ENCODE measurements around the gene TBC1D1. TPM values are rescaled to one million over a fixed set of nuclear protein-coding genes. Genes with fewer than 3 reads are reported as not detected.

Gene TBC1D1
- total and polyA plus RNA-seq, 2 donors (not counting 3 experiments of a cell fraction or from before 2014, with no cell fraction given): 63.5 to 116 TPM

DNA sequence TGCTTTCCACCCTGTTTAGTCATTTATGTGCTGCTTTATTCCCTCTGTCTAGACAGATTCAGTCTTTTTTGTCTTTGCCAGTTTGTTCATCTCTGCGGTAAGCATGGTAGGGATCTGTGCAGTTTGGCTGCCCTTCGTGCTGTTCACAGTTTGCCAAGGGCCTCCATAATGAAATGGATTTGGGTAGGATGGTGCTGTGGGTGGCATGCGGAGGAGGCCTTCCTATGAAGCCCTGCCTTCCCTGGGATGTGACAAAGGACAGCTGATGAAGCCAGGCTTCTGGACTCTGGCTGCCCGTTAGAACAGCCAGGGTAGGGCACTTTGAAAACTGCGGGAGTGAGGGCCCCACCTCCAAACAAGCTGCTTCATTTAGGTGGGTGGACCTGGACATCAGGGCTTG is 116.8 kb downstream of the TBC1D1 start:
- Histone ChIP-seq H3K9me3 (replicated peaks; ENCODE audit: control insufficient read depth, insufficient read depth, low read length) (no peaks in the 10 kb centered on the region), H3K4me2 (ENCODE audit: insufficient read depth, low read length) (no peak overlapping the region), H2AFZ (ENCODE audit: low read depth, low read length) (no peak overlapping the region), H3K4me3 (replicated peaks in 1 of 3; ENCODE audit: insufficient read depth in 1 of 3, low read depth in 1 of 3, low read length in 3 of 3) (no peak overlapping the region), H3K79me2 (ENCODE audit: control insufficient read depth, insufficient read depth, low read length) (peaks cover 8% of the 10 kb centered on the region), H4K20me1 (replicated peaks; ENCODE audit: control insufficient read depth, extremely low read depth, insufficient read depth, low read length) (no peaks in the 10 kb centered on the region), H3K27me3 (ENCODE audit: control insufficient read depth in 2 of 2, insufficient read depth in 2 of 2, low read length in 2 of 2) (no peaks in the 10 kb centered on the region), H3K9ac (replicated peaks; ENCODE audit: extremely low read depth, insufficient read depth, low read length) (no peak overlapping the region), H3K27ac (ENCODE audit: insufficient read depth, low read depth, low read length) (no peak overlapping the region), H3K4me1 (ENCODE audit: control insufficient read depth, extremely low read depth, insufficient read depth, low read length) (no peaks in the 10 kb centered on the region), H3K36me3 (ENCODE audit: control insufficient read depth in 2 of 2, extremely low read depth in 1 of 2, insufficient read depth in 2 of 2, low read length in 2 of 2) (no peaks in the 10 kb centered on the region), H3K9me1 (replicated peaks; ENCODE audit: control insufficient read depth, extremely low read depth, insufficient read depth, low read length) (no peaks in the 10 kb centered on the region)
- CTCF ChIA-PET: interaction anchor here (1.1 kb wide), 2 partner anchors 17 to 28 kb away, joined by 3 read pairs; no protein-coding TSS in a partner anchor
- POLR2A ChIA-PET: no interaction called here
- FAIRE-seq (no peak), DNase-seq (ENCODE audit: low read depth, low spot score) (no peak)
- intact Hi-C loops (cut with micrococcal nuclease): no loop called here
- no TSS peak for BruUV-seq (replicated peaks)
- TF ChIP-seq GATA2 (IDR thresholded peaks at IDR 0.05; ENCODE audit: insufficient read depth, insufficient read length, low read depth, low read length): no peak
- TF ChIP-seq POLR2A (IDR thresholded peaks at IDR 0.05; ENCODE audit: low read depth, low read length): no peak
- TF ChIP-seq MYC (IDR thresholded peaks at IDR 0.05; ENCODE audit: low read depth, low read length): no peak
- TF ChIP-seq JUN (IDR thresholded peaks at IDR 0.05; ENCODE audit: borderline replicate concordance, insufficient read depth, insufficient read length, low read depth): no peak
- TF ChIP-seq FOS (IDR thresholded peaks at IDR 0.05; ENCODE audit: borderline replicate concordance, insufficient read depth, low read length): no peak
- TF ChIP-seq, protein P1, sequence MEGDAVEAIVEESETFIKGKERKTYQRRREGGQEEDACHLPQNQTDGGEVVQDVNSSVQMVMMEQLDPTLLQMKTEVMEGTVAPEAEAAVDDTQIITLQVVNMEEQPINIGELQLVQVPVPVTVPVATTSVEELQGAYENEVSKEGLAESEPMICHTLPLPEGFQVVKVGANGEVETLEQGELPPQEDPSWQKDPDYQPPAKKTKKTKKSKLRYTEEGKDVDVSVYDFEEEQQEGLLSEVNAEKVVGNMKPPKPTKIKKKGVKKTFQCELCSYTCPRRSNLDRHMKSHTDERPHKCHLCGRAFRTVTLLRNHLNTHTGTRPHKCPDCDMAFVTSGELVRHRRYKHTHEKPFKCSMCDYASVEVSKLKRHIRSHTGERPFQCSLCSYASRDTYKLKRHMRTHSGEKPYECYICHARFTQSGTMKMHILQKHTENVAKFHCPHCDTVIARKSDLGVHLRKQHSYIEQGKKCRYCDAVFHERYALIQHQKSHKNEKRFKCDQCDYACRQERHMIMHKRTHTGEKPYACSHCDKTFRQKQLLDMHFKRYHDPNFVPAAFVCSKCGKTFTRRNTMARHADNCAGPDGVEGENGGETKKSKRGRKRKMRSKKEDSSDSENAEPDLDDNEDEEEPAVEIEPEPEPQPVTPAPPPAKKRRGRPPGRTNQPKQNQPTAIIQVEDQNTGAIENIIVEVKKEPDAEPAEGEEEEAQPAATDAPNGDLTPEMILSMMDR (IDR thresholded peaks at IDR 0.05; ENCODE audit: extremely low read depth in 1 of 2, insufficient read depth in 1 of 2, low read depth in 1 of 2, low read length in 2 of 2): no peak
- no peak for TF ChIP-seq POLR2AphosphoS5 (IDR thresholded peaks at IDR 0.05; ENCODE audit: insufficient read depth, low read depth, low read length)
- TF ChIP-seq EZH2 (IDR thresholded peaks at IDR 0.05; ENCODE audit: borderline replicate concordance, low read depth, low read length, severe bottlenecking): no peak
- TF ChIP-seq, protein P2, sequence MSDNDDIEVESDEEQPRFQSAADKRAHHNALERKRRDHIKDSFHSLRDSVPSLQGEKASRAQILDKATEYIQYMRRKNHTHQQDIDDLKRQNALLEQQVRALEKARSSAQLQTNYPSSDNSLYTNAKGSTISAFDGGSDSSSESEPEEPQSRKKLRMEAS (IDR thresholded peaks at IDR 0.05; ENCODE audit: insufficient read depth, insufficient read length): no peak
- dilution Hi-C loops (cut with MboI; ENCODE audit: extremely low pct_ligation_motif_present, low sequenced_read_pairs): no loop called here

Measured in endothelial cell of umbilical vein (primary cell).